HG02852 (cell line): ENCODE measurements around the gene PSD2.
"Not testable (repeated sequence)": the region's sequence is repeated elsewhere in the genome, so short reads cannot be mapped to it uniquely, and the experiment has no call there.

Experiments
- ATAC-seq: cut with Tn5 transposase; IDR thresholded peaks from one replicate; pipeline ENCODE4 v1.9.1; 2021; ENCODE audit warnings: mild to moderate bottlenecking, moderate library complexity; ENCODE audit not compliant: unreplicated experiment

PSD2 gene

DNA sequence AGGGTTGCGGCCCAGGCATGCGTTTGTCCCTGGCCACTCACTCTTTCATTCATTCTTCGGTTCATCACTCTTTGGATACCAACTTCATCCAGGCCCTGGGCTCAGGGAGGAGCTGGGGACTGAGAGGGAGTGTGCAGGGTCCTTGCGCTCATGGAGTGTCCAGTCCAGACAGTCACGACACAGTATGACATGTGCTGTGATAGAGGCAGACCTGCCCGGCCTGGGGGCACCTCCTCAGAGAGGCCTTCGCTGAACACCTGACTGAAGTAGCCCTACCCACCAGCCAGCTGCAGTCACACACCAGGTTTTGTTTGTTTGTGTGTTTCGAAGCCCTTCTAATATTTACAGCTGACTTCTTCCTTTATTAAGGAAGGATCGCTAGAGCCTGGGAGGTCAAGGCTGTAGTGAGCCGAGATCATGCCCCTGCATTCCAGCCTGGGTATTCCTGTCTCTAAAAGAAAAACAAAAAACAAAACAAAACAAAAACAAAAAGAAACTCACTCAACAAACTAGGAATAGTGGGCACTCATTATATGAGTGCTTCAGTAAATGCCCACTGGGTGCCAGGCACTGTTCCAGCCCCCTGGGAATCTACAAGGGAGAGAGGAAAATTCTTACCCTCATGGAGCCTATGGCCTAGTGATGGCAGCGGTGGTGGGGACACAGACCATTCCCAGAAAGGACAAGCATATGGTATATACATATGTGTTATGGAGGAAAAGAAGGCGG lies 6.3 kb upstream of the PSD2 start:
- ATAC-seq, result no peak

DNA sequence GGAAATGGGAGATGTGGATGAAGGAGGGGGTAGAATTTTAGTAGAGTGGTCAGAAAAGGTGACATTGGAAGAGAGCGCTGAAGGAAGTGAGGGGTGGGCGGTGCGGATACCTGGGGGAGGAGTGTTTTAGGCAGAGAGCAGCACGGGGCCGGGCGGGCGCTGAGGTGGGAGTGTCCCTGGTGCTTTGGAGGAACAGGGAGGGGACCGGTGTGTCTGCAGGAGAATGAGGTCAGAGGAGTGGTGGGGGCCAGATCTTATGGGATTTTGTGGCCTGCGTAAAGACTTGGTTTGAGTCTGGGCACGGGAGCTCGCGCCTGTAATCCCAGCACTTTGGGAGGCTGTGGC lies 5.8 kb upstream of the PSD2 start:
- no peak for ATAC-seq

DNA sequence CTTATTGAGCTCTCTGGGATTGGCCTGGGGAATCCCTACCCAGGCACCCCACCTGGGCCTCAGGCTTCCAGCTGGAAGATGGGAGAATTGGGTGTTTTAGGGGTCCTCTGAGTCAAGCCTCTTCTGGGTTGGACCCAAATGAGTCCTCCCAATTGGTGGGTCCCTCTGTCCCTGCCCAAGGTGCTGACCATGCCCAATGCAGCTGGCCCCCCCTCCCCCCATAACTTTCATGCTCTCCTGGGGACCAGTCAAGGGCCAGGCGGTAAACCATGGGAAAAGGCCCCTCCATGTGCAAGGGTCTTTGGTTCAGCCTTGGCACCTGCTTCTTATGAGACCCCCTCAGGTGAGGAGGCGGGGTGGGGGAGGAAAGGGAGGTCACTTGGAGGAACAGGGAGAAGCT lies 3.4 kb upstream of the PSD2 start:
- no peak for ATAC-seq

- not testable (repeated sequence) for ATAC-seq
These were observed 3.0 kb upstream of the PSD2 start for GRCh38 chr5:139792655-139793054.

GRCh38 chr5:139794067-139794846 lies 1.4 kb upstream of the PSD2 start:
- no peak for ATAC-seq

GRCh38 chr5:139796061-139796806 lies 626 bp downstream of the PSD2 start:
- ATAC-seq, result no peak

- ATAC-seq, result no peak
These were observed 1.7 kb downstream of the PSD2 start for GRCh38 chr5:139797335-139797734.

GRCh38 chr5:139797856-139798510 lies 2.4 kb downstream of the PSD2 start:
- no peak for ATAC-seq

GRCh38 chr5:139798883-139799282 lies 3.3 kb downstream of the PSD2 start:
- no peak for ATAC-seq

DNA sequence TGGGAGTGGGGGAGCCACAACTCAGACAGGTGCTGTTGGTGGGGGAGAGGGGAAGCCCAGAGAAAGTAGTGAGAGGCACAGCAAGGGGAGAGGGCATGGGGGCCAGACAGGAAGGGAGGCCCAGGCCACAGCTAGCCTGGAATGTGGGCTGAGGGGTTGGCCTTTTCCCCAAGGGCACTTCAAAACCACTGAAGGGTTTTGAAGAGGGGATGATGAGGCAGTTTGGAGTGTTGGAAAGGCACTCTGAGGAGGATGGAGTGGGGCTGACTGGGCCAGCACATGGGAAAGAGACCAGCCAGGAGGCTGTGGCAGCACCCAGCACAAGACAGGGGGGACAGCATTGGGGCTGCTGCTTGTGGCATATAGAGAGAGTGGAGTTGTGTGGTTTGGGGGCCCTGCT lies 3.8 kb downstream of the PSD2 start:
- ATAC-seq, result no peak

DNA sequence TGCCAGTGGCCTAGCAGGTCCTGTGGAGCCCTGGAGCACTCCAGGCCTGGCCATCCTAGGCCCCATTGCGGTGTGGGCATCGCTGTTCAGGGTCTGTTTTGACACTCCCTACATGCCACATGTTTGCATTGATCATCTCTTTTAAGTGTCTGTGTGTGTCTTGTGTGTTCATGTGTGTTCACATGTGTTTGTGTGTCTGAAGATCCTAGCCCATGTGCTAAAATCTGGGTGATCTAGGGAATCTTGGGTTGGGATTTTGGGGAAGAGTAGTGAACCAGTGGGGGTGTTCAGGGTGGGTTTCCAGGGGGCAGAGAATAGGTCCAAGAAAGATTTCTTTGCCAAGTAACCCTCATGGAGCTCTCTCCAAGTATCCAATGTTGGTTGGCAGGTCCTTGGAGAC lies 8.4 kb downstream of the PSD2 start:
- ATAC-seq, result no peak

- ATAC-seq, result no peak
These were observed 9.3 kb downstream of the PSD2 start for GRCh38 chr5:139804800-139805397.

DNA sequence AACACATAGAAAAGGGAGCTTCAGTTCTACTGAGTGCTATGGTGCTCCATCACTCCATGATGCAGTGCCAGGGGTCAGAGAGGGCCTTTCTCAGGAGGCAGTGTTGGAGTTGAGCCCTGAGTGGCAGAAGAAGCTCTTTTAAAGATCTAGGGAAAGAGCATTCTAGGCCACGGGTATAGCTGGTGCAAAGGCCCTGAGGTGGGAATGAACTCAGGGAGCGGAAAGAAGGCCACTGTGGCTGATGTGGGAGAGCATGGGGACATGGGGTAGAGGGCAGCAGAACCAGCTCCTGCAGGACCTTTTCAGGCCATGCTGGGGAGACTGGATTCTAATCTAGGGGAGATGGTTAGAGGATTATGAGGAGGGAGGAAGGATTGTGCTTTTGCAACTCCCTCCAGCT lies 9.9 kb downstream of the PSD2 start:
- no peak for ATAC-seq

DNA sequence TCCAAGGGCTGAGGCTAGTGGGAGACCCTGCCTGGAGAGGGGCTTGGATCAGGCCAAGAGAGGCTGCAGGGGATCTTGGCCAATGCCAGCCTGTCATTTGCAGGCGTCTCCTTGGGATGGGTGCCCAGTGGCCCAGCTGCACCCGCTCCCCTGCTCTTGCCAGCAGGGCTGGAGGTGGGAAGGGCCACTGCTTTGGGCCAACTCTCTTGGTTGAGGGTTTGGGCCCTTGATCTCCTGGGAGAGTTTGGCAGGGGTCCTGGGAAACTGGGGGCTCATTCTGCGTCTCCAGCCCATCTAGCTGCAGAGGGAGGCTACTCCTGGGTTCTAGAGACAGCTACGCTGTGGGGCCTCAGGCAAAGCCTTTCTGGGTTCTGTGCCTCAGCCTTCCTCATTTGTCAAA lies 10.5 kb downstream of the PSD2 start:
- no peak for ATAC-seq

DNA sequence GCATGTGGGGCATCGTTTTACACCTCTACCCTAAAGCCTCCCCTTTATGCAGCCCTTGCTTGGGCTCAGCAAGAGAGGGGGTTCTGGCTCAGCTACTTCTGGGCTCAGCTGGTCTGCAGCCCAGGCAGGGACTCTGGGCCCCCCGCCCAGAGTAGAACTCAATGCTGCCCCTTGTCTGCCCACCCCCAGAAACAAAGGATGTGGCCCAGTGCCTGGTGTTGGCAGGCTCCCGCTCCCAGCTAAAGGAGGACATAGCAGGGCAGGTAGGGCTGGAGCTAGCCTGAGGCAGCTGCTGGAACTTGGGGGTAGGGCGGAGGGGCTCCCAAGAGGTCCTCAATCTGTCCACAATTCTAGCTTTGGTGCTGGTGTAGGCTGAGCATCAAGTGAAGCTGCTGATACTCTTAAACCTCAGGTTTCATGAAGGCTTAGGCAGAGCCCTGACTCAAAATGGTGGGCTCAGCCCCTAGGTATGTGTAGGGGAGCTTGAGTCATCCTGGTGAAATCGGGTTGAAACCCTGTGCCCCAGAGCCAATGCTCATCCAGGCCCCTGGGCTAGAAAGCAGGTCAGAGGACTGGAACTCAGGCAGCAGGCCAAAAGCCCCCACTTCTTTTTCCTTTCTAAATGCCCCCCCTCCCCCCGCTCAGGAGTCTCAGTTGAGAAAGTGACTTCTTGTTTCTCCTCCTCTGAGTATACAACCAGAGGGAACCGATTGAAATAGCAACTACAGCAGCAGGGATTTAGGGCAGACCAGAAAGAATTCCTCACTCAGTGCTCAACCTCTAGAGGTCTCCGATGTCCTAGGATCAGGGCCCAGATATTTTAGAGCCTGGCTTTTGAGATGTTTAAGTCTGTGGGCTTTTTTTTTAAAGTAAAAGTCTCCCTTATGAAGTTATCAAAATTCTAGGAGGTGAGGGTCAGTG lies 11.4 kb downstream of the PSD2 start:
- ATAC-seq, result no peak

GRCh38 chr5:139807647-139808030 lies 12.0 kb downstream of the PSD2 start:
- ATAC-seq, result no peak

DNA sequence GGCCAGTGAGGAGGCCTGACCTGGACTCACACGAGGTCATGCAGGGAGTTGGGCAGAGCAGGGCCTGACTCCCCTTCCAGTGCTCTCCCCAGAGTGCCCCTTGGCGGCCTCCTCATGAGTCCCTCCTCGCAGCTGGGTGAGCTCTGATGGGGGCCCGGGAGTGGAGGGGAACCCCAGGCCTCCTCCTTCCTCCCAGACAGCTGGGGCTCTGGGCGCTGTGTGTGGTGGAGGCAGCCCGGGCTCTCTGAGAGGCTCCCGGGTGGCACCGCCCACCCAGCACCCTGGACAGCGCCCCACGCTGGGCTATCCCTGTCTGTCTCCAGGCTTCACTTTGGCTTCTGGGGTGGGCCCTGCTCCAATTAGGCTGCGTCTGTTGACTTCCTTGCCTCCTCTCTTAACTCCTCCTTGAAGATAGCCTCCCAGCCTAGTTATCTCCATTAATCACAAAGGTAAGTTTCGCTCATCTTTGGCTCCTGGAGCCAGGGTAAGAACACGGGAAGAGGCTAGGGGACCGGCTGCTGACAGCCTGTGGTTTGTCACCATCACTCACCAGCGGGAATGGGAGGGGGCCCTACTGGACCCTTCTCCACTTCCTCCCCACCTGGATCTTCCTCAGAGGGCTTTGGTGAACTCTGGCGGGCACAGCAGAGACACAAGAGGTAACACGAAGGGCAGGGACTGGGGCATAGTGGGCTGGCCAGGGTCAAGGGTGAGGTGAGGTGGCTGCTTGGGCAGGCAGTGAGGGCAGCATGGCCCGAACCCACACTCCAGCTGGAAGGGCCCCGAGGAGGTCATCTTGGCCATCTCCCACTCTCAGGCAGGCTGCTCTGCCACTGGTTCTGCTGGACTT lies 13.1 kb downstream of the PSD2 start:
- no peak for ATAC-seq

- no peak for ATAC-seq
These were observed 13.8 kb downstream of the PSD2 start for GRCh38 chr5:139809331-139809810.
